Measurements from ENCODE around the gene SERPINA12. TPM values are rescaled to one million over a fixed set of nuclear protein-coding genes. Genes with fewer than 3 reads are reported as not detected.

Gene SERPINA12
- total RNA-seq, 1 donor from 2014 or later, result not detected

- no peak overlapping the region for H2AFZ ChIP-seq (ENCODE audit: low read depth, low read length)
- no peaks in the 10 kb centered on the region for H3K4me1 ChIP-seq (ENCODE audit: insufficient read depth, low read length)
- H3K27ac ChIP-seq (ENCODE audit: low read depth, low read length), result no peak overlapping the region
- no peaks in the 10 kb centered on the region for H3K9me3 ChIP-seq (ENCODE audit: insufficient read depth, low read depth, low read length)
- FAIRE-seq, result no peak
- DNase-seq (ENCODE audit: low read depth), result no peak
- no peaks in the 10 kb centered on the region for H3K36me3 ChIP-seq (ENCODE audit: insufficient read depth, low read length)
- no peak overlapping the region for H3K4me3 ChIP-seq (ENCODE audit: insufficient read depth, low read depth, low read length)
- H3K4me2 ChIP-seq (ENCODE audit: low read length), result no peak overlapping the region
- H3K4me1 Mint-ChIP-seq (ENCODE audit: low read depth, unreplicated experiment), result no peaks in the 10 kb centered on the region
- no peaks in the 10 kb centered on the region for H3K36me3 Mint-ChIP-seq (ENCODE audit: low read depth, unreplicated experiment)
- no peaks in the 10 kb centered on the region for H3K79me2 ChIP-seq (ENCODE audit: insufficient read depth, low read length)
- no peaks in the 10 kb centered on the region for H3K9me3 Mint-ChIP-seq (ENCODE audit: unreplicated experiment)
- no peak overlapping the region for H3K27ac Mint-ChIP-seq (ENCODE audit: unreplicated experiment)
- H4K20me1 ChIP-seq (ENCODE audit: insufficient read depth, low read length), result no peaks in the 10 kb centered on the region
- no peak overlapping the region for H3K9ac ChIP-seq (ENCODE audit: low read length)
- H3K27me3 ChIP-seq (ENCODE audit: insufficient read depth, low read length), result peaks cover 3% of the 10 kb centered on the region
- TF ChIP-seq EZH2 (IDR thresholded peaks at IDR 0.05; ENCODE audit: insufficient read depth, low read length) (no peak), CTCF (IDR thresholded peaks at IDR 0.05; ENCODE audit: insufficient read depth, low read depth, low read length) (no peak)
- H3K27me3 Mint-ChIP-seq (ENCODE audit: low read depth, unreplicated experiment), result peaks cover 25% of the 10 kb centered on the region
- no peak overlapping the region for H3K4me3 Mint-ChIP-seq (ENCODE audit: unreplicated experiment)
These were observed 3.6 kb downstream of the SERPINA12 start for GRCh38 chr14:94505641-94506040.

DNA sequence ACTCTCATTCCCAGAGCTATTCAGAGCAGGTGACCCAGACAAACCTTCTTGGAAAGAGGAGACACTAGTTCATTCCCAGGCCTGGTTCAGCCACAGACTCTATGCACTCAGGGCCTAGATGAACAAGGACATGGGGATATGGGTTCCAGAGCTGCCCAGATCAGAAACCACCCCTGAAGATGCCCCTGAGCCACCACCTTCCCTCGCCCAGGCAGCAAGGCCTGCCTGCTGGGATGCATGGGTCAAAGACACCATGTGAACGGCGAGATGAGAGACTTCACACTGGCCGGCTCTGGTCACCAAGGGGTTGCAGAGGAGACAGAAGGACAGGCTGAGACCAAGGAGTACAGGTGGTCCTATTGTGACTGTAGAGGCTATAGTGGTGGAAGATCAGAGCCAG is 4.1 kb downstream of the SERPINA12 start:
- H3K4me2 ChIP-seq (ENCODE audit: low read length), result no peak overlapping the region
- H3K27ac Mint-ChIP-seq (ENCODE audit: unreplicated experiment), result no peak overlapping the region
- H3K27ac ChIP-seq (ENCODE audit: low read depth, low read length), result no peak overlapping the region
- peaks cover 3% of the 10 kb centered on the region for H3K27me3 ChIP-seq (ENCODE audit: insufficient read depth, low read length)
- H3K36me3 ChIP-seq (ENCODE audit: insufficient read depth, low read length), result no peaks in the 10 kb centered on the region
- peaks cover 29% of the 10 kb centered on the region for H3K27me3 Mint-ChIP-seq (ENCODE audit: low read depth, unreplicated experiment)
- H3K9ac ChIP-seq (ENCODE audit: low read length), result no peak overlapping the region
- H3K9me3 ChIP-seq (ENCODE audit: insufficient read depth, low read depth, low read length), result no peaks in the 10 kb centered on the region
- no peaks in the 10 kb centered on the region for H3K79me2 ChIP-seq (ENCODE audit: insufficient read depth, low read length)
- H3K4me1 Mint-ChIP-seq (ENCODE audit: low read depth, unreplicated experiment), result no peaks in the 10 kb centered on the region
- no peak for FAIRE-seq
- H3K36me3 Mint-ChIP-seq (ENCODE audit: low read depth, unreplicated experiment), result no peaks in the 10 kb centered on the region
- H2AFZ ChIP-seq (ENCODE audit: low read depth, low read length), result no peak overlapping the region
- H3K4me3 Mint-ChIP-seq (ENCODE audit: unreplicated experiment), result no peak overlapping the region
- no peak overlapping the region for H3K4me3 ChIP-seq (ENCODE audit: insufficient read depth, low read depth, low read length)
- TF ChIP-seq CTCF (IDR thresholded peaks at IDR 0.05; ENCODE audit: insufficient read depth, low read depth, low read length) (no peak), EZH2 (IDR thresholded peaks at IDR 0.05; ENCODE audit: insufficient read depth, low read length) (no peak)
- DNase-seq (ENCODE audit: low read depth), result no peak
- H4K20me1 ChIP-seq (ENCODE audit: insufficient read depth, low read length), result no peaks in the 10 kb centered on the region
- H3K9me3 Mint-ChIP-seq (ENCODE audit: unreplicated experiment), result peaks cover 3% of the 10 kb centered on the region
- no peaks in the 10 kb centered on the region for H3K4me1 ChIP-seq (ENCODE audit: insufficient read depth, low read length)

- Histone ChIP-seq H3K9me3 (ENCODE audit: insufficient read depth, low read depth, low read length) (no peaks in the 10 kb centered on the region), H3K4me3 (ENCODE audit: insufficient read depth, low read depth, low read length) (no peak overlapping the region), H3K36me3 (ENCODE audit: insufficient read depth, low read length) (no peaks in the 10 kb centered on the region), H3K4me2 (ENCODE audit: low read length) (no peak overlapping the region), H3K79me2 (ENCODE audit: insufficient read depth, low read length) (no peaks in the 10 kb centered on the region), H3K27me3 (ENCODE audit: insufficient read depth, low read length) (no peaks in the 10 kb centered on the region), H3K4me1 (ENCODE audit: insufficient read depth, low read length) (no peaks in the 10 kb centered on the region), H3K27ac (ENCODE audit: low read depth, low read length) (no peak overlapping the region), H3K9ac (ENCODE audit: low read length) (no peak overlapping the region), H2AFZ (ENCODE audit: low read depth, low read length) (no peak overlapping the region), H4K20me1 (ENCODE audit: insufficient read depth, low read length) (no peaks in the 10 kb centered on the region)
- TF ChIP-seq CTCF (IDR thresholded peaks at IDR 0.05; ENCODE audit: insufficient read depth, low read depth, low read length), result no peak
- TF ChIP-seq EZH2 (IDR thresholded peaks at IDR 0.05; ENCODE audit: insufficient read depth, low read length), result no peak
- H3K9me3 Mint-ChIP-seq (ENCODE audit: unreplicated experiment), result peaks cover 3% of the 10 kb centered on the region
- no peak overlapping the region for H3K4me3 Mint-ChIP-seq (ENCODE audit: unreplicated experiment)
- H3K4me1 Mint-ChIP-seq (ENCODE audit: low read depth, unreplicated experiment), result no peaks in the 10 kb centered on the region
- H3K36me3 Mint-ChIP-seq (ENCODE audit: low read depth, unreplicated experiment), result no peaks in the 10 kb centered on the region
- no peak for FAIRE-seq
- no peak overlapping the region for H3K27ac Mint-ChIP-seq (ENCODE audit: unreplicated experiment)
- peaks cover 35% of the 10 kb centered on the region for H3K27me3 Mint-ChIP-seq (ENCODE audit: low read depth, unreplicated experiment)
- no peak for DNase-seq (ENCODE audit: low read depth)
These were observed 7.4 kb downstream of the SERPINA12 start for GRCh38 chr14:94501588-94502516.
